ENCODE measurements around the gene MRPL1. TPM values are rescaled to one million over a fixed set of nuclear protein-coding genes. Genes with fewer than 3 reads are reported as not detected.
A peak's percentile ranks its signal among the peaks of the same experiment; 100 is the strongest.

Gene MRPL1
- total and polyA plus RNA-seq, 2 of the 13 experiments (the other 11 are each of a cell fraction or from before 2014, with no cell fraction given): 23.3 to 61.5 TPM

- TF ChIP-seq HNF1B (CRISPR knock-in tag; IDR thresholded peaks at IDR 0.05): peak; percentile 50; the same call in 1 of the 2 replicates
- TF ChIP-seq ARID5B (CRISPR knock-in tag; IDR thresholded peaks at IDR 0.05): peak; percentile 63
- peak; percentile 90 to 91 for TF ChIP-seq HMGXB4 (CRISPR knock-in tag; IDR thresholded peaks at IDR 0.05; ENCODE audit: borderline replicate concordance in 1 of 2, low read depth in 1 of 2)
- TF ChIP-seq KAT8 (CRISPR knock-in tag; IDR thresholded peaks at IDR 0.05): peak; percentile 98
- TF ChIP-seq SAP130 (CRISPR knock-in tag; IDR thresholded peaks at IDR 0.05; ENCODE audit: low read depth): peak; percentile 95
- TF ChIP-seq RBM22 (optimal IDR thresholded peaks at IDR 0.05; ENCODE audit: low read length): peak; percentile 58
- TF ChIP-seq MXI1 (IDR thresholded peaks at IDR 0.05; ENCODE audit: borderline replicate concordance, low read depth, low read length): peak; percentile 87; the same call in 2 of the 3 replicates
- no peak for TF ChIP-seq FOXP1 (IDR thresholded peaks at IDR 0.05)
- peak; percentile 49; the same call in 1 of the 2 replicates for TF ChIP-seq FOXP1 (CRISPR knock-in tag; IDR thresholded peaks at IDR 0.05)
- TF ChIP-seq KDM4B (CRISPR knock-in tag; IDR thresholded peaks at IDR 0.05): 0 out of 2 replicates have a peak, but pooled peaks have one; percentile 51
- TF ChIP-seq THRA (CRISPR knock-in tag; IDR thresholded peaks at IDR 0.05; ENCODE audit: borderline replicate concordance): peak; percentile 76; the same call in 1 of the 2 replicates
- TF ChIP-seq ZNF501 (CRISPR knock-in tag; IDR thresholded peaks at IDR 0.05): peak; percentile 89
- peak; percentile 60 for TF ChIP-seq HNRNPK (IDR thresholded peaks at IDR 0.05; ENCODE audit: low read depth, low read length, poor library complexity, severe bottlenecking)
Observed at GRCh38 chr4:77862478-77863216, at the start of gene MRPL1 (continued).
